NAMALWA (cell line): ENCODE data around the gene ZAR1.

Experiments used
- DNase-seq: peaks from one replicate; pipeline ENCODE4 v3.0.0-alpha.2; 2015; ENCODE audit warnings: low spot score

Gene ZAR1

GRCh38 chr4:48490680-48491513 is 845 bp downstream of the ZAR1 start:
- no peak for DNase-seq

- no peak for DNase-seq
Measured at GRCh38 chr4:48491514-48492176, 1.6 kb downstream of the ZAR1 start.

DNA sequence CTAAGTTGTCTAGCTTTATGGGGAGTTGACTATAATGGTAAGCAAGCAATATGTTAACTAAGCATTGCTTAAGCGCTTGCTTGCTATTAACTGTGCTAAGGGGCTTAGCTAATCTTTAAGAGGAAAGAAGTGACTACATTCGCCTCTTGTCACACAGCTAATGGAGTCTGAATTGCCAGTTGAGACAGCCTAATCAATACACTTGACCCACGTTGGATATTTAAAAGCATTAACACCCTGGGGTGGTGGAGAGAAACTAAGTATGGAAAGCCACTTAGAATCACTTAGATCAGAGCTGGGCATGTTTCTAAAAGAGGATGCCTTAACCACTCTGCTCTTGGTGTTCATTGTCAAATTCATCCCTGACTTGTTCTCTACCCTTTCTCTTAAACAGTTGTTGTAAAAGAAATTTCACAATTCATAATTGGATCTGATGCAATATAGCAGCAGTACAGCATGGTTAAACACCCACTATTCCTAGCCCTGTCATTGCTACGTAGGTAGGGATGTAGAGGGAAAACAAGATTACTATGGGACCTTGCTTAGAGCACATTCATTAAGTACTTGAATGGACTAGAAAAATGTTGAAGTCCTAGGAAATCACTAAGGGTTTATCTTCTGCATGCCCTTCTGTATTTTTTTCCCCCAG is 3.5 kb downstream of the ZAR1 start:
- DNase-seq = no peak

GRCh38 chr4:48495941-48496340 is 5.9 kb downstream of the ZAR1 start:
- DNase-seq = no peak

GRCh38 chr4:48498895-48499294 is 8.8 kb downstream of the ZAR1 start:
- DNase-seq = no peak

DNA sequence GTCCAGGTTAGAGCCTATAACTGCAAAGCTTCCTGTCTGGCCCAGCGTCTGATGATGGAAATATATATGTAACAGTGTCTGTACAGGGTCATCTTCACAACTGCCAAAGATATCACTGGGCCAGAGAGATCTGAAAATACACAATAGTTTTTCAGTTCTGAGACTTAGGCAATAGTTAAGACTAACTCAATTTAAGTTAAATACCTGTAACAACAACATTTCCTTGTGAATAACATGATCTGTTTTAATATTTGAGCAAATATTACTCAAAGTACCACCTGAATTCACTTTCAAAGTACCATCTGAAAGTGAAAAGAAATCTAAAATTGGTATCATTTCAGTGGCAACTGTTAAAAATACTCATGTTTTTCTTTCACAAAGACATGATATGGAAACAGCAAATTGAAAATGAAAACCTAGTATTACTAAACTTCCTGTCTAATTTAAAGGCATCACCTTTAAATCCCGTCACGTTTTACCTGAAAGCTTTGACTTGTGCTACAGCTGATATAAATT is 9.6 kb downstream of the ZAR1 start:
- DNase-seq = no peak

- no peak for DNase-seq
Measured at GRCh38 chr4:48503233-48504025, 13.4 kb downstream of the ZAR1 start.

DNA sequence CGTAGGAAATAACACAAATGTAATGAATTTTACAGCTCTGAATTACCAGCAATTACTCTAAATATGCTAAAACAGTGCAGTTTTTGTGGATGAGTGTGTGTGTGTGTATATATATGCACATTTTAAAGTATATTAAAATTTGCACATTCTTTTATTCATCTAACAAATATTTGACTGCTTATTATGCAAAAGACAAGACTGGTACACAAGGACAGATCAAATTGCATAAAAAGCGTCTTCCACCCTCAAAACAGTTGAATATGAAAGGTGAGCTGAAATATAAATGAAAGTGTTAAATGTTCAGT is 13.9 kb downstream of the ZAR1 start:
- DNase-seq = no peak

DNA sequence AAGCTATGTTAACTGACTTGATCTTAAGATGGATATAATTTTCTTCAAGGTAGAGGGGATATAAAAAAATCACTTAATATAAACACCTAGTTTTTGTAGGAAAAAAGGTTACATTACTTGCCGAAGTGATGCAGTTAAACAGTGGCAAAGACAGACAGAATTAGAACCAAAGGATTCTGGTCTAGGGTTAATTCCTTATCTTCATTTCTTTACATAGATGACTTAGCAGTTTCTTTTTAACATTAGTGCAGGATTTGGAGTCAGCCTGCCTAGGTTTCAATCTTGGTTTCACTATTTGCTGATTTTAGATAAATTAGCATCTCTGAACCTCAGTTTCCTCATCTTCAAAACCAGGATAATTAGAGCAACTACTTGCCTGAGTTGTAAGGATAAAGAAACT is 14.3 kb downstream of the ZAR1 start:
- no peak for DNase-seq

DNA sequence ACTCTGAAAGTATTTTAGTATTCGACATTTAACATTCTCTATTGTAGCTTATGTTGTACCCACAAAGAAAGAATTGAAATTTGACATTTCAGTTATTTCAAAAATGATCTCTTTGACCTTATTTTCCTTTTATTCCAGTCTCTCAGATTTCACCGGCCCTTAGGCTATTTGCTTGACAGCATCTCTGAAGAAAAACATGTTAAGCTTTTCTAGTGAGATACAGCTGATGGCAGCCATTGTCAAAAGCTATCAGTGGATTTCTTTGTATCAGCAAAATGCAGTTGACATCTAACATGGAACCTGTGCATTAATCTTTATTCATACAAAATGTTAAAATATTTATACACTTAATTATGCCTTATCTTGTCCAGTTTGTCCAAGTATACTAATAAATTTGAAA is 16.7 kb downstream of the ZAR1 start:
- no peak for DNase-seq

DNA sequence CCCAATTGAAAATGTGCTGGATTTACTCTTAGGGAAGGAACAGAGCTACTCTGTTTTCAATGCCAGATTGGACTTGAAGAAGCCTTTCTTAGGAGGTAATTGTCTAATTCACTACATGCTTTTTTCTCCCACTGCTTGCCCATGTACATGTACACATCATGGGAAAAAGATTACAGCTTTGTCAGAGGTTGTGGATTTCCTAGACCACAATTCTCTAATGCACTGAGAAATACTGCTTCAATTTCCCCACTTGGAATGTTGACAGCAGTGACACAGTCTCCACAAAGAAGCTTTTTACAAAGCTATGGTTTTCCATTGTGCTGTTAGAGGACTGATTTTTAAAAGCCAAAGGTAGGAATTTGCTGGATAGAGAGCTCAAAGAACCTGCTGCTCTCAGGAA is 19.5 kb downstream of the ZAR1 start:
- no peak for DNase-seq

- DNase-seq = no peak
Measured at GRCh38 chr4:48518143-48518542, 28.1 kb downstream of the ZAR1 start.

DNA sequence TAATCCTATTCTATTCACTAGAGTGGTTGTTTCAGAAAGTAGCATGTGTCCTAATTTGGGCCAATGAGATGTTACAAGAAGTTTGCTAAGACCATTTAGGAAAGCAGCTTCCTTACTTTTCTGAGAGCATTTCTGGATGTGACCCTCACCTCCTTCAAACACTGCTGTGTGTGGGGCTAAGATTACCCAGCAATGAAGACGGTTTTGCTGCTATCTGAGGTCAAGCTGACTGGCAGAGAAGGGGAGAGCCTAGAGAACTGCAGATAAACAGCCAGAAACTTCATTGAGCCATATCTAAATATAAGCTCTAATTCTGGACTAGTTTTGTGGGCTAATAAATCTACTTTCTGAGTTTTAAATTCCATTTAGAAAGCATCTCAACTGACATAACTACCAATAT is 36.4 kb downstream of the ZAR1 start:
- no peak for DNase-seq

DNA sequence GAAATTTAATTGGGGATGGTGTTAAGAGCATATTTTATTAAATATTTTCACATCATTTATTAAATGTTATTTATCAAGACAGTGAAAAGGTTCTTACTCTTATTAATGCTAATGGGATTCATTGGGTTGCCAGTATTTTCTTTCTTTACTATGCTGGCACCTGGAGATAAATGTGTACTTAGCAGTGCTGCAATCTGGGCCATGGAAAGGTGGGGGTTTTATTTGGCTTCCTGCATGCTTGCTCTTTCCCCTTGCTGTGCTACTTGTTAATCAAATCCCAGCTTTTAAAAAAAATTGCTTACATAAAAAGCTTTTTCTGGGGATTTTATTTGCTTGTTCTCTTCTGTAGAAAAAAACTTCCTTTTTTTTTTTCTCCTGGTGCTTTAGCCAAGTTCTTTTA is 48.3 kb downstream of the ZAR1 start:
- DNase-seq = no peak

DNA sequence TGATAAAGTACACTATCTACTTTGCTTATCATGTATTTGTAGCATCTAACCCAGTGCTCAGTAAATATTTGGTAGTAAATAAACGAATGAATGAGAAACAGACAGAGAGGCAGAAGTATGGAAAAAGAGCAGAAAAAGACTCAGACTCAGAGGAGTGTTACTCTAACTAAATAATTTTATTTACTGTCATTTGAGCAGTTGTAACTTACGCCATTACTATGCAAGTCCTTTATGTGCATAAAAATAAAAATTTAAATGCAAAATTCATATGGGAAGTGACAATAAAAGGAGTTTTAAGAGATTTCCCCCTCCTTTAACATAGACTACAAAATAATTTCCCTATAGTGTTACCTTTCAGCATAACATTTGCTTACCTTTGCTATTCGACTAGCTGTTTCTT is 49.5 kb downstream of the ZAR1 start:
- no peak for DNase-seq

DNA sequence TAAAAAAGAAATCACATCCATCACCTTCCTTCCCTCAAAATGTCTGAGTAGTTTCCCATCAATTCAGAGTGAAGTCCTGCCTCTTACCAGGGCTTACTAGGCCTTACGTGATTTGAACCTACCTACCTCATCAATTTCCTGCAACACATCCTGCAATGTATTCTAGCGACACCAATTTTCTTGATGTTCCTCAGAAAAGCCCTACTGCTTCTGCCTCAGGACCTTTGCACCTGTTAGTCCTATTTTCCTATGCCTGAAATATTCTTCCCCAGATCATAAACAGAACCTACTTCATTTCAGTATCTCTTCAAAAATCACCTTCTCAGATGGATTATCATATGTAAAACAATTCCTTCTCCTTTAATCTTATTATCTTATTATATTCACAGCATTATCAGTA is 52.8 kb downstream of the ZAR1 start:
- DNase-seq = no peak

- no peak for DNase-seq
Measured at GRCh38 chr4:48543796-48544195, 53.7 kb downstream of the ZAR1 start.
